Epithelial cell of esophagus (primary cell): ENCODE measurements around the gene PTPN14.

ENCODE experiments used
- DNase-seq: peaks from one replicate; pipeline ENCODE4 v3.0.0; 2010; ENCODE audit warnings: low read depth
- H3K4me3 ChIP-seq: 2 replicates; pipeline ENCODE4 v1.5.1; 2011; ENCODE audit warnings: mild to moderate bottlenecking, low read length, control low read depth
- TF ChIP-seq, protein P1 (sequence below): IDR thresholded peaks from 2 replicates; pipeline ENCODE4 v1.5.1; 2011; ENCODE audit warnings: low read depth, mild to moderate bottlenecking, low read length, control low read depth, inconsistent platforms; ENCODE audit not compliant: insufficient read depth; ENCODE audit errors: missing control alignments

The PTPN14 gene

DNA sequence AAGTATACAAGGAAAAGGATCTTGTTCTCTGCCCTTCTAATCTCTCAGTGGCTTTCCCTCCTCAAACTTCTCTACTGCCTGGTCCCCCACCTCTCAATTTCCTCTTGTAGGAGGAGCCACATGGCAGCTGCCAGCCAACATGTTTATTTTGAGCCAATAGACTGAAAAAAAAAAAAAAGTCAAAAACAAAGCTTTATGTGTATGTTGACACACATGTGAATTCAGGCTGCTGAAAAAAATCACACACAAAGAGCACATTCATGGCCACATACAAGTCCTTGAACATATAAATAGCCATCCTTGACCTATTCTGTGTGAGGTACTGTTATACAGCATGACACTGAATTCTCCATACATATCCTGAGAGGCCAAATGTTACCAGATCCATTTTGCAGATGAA, 3.7 kb downstream of the PTPN14 start:
- no peak for DNase-seq
- peak overlapping the region; percentile 83 for H3K4me3 ChIP-seq
- TF ChIP-seq, protein P1, sequence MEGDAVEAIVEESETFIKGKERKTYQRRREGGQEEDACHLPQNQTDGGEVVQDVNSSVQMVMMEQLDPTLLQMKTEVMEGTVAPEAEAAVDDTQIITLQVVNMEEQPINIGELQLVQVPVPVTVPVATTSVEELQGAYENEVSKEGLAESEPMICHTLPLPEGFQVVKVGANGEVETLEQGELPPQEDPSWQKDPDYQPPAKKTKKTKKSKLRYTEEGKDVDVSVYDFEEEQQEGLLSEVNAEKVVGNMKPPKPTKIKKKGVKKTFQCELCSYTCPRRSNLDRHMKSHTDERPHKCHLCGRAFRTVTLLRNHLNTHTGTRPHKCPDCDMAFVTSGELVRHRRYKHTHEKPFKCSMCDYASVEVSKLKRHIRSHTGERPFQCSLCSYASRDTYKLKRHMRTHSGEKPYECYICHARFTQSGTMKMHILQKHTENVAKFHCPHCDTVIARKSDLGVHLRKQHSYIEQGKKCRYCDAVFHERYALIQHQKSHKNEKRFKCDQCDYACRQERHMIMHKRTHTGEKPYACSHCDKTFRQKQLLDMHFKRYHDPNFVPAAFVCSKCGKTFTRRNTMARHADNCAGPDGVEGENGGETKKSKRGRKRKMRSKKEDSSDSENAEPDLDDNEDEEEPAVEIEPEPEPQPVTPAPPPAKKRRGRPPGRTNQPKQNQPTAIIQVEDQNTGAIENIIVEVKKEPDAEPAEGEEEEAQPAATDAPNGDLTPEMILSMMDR = no peak

DNA sequence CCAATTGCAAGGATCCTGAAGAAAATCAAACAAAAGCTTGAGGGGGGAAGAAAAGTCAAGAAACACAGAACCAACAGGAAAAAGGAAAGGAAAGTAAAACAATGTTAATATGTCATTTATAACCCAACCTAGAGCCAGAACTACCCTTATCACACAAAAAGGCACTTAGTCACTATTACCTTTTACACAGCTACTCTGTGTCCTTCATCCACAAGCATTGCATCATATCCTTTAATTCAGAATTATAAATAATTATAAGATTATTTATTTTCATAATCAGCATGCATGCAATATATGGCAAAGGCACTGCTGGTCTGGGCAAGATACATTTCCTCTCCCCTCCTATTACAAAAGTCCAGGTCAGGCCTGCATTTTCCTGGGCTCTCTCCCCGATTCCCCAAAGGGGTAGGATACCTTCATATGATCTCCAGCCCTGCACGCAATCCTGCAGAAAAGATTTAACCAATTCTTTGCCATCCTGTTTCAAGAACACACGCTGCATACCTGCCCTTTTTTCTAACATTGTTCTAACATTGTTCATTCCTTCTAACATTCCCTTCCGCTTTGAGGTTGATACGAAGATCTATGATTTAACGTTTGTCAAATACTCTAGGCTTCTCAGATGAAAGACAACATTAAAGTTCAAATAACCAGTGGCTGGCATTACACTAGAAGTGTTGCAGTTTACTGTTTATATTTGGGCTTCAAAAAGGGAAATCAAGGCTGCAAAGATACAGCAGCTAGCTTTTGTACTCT, 4.3 kb downstream of the PTPN14 start:
- TF ChIP-seq, protein P1 = no peak
- DNase-seq = no peak
- peak overlapping the region; percentile 83 for H3K4me3 ChIP-seq

GRCh38 chr1:214546084-214546483, 5.3 kb downstream of the PTPN14 start:
- no peak overlapping the region for H3K4me3 ChIP-seq
- no peak for DNase-seq
- TF ChIP-seq, protein P1 = no peak

DNA sequence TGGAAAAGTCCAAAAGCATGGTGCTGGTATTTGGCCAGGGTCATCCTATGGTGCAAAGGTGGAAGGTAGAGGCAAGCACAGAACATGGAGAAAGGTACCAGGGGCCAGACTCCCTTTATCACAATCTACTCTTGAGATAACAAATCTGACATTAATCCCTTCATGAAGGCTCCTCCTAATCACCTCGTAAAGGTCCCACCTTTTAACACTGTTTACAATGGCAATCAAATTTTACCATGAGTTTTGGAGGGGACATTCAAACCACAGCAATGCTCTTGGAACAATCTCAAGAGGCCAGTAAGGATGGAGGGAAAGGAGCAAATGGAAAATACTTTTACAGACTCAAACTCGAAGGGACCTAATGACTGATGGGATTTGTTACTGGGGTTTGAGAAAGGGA, 6.1 kb downstream of the PTPN14 start:
- TF ChIP-seq, protein P1 = no peak
- no peak overlapping the region for H3K4me3 ChIP-seq
- DNase-seq = no peak

DNA sequence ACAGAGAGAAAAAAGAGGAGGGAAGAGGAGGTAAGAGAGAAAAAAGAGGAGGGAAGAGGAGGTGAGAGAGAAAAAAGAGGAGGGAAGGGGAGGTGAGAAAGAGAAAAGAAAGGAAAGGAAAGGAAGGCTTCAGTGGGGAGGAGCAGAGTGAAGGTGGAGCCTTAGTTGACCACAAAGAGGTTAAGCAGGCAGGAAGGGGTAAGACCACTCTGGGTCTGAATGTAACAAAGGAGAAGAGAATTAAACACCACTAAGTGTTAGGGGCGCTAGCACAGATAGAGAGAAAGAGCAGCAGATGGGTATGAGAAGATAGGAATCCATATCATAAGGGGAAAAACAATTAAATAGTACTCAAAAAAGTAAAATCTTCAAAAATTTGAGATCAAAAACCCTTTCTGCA, 6.6 kb downstream of the PTPN14 start:
- DNase-seq = no peak

GRCh38 chr1:214542275-214543199, 8.9 kb downstream of the PTPN14 start:
- H3K4me3 ChIP-seq = no peak overlapping the region
- no peak for DNase-seq
- TF ChIP-seq, protein P1 = no peak

More for the DNA sequence above, 6.6 kb downstream of the PTPN14 start:
- TF ChIP-seq, protein P1 = no peak
- H3K4me3 ChIP-seq = no peak overlapping the region
